ENCODE results near the gene ATP2B3.

ATP2B3 gene

DNA sequence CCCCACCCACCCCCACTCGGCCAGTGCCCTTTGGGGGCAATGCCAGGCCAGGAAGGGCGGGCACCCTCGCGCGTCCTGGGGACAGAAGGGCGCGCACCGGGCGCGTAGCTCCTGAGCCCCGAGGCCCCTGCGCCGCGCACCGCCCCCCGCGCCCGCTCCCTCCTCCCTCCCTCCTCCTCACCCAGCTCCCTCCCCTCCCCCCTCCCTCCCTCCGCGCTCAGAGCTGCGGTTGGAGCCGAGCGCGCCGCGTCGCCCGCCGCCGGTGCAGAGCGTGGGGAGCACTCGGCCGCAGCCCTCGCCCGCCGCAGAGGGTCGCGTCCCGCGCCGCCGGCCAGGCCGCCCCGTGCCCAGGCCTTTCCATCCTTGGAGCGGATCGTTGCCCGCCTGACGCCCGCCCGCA, at the start of gene ATP2B3:
ATP2B3 (plus strand) TSS at position 220 of the 400 bp plus-strand sequence. CDS start 18,606 bp downstream, outside the sequence.
- DNase-seq, result peak in 2 of 3 experiments; percentile 63

DNA sequence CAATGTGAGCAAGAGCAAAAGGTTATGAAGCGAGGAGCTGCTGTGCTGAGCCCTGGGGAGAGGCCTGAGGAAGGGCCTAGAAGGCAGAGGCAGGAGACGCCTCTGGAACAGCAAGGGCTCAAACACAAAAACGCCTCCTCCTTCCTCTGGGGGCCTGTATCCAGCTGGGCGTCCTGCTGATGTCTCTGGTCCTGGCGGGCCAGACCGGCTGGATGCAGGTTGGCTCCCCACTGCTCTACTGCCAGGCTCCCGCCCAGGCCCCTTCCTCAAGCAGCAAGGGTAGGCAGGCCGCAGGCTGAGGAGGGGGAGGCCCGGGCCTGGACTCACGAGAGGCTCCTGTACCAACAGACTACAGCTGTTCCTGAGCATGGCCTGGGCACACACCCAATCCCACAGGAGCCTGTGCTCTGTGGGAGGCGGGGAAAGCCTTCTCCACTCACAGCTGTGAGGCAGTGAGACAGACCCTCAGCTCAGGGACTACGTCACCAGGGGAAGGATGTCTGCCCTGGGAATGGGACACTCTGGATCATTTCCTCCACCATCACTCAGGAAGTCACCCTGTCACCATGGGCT, 49.3 kb upstream of the ATP2B3 start:
- no peak for DNase-seq

- DNase-seq, result peak; percentile 42 to 79 (median 75)
These were observed 47.5 kb upstream of the ATP2B3 start for GRCh38 chrX:153469811-153470410.

GRCh38 chrX:153470411-153471363, 46.8 kb upstream of the ATP2B3 start, which contains the start of gene HAUS7:
Gene HAUS7, minus strand, starts transcription at chrX:153470576. Its CDS starts 19 bp downstream, at chrX:153470557.
- DNase-seq, result peak; percentile 88 to 95 (median 90)

- DNase-seq, result no peak
These were observed 45.7 kb upstream of the ATP2B3 start for GRCh38 chrX:153471663-153472280.

GRCh38 chrX:153473126-153473525, 44.3 kb upstream of the ATP2B3 start:
- DNase-seq, result no peak

DNA sequence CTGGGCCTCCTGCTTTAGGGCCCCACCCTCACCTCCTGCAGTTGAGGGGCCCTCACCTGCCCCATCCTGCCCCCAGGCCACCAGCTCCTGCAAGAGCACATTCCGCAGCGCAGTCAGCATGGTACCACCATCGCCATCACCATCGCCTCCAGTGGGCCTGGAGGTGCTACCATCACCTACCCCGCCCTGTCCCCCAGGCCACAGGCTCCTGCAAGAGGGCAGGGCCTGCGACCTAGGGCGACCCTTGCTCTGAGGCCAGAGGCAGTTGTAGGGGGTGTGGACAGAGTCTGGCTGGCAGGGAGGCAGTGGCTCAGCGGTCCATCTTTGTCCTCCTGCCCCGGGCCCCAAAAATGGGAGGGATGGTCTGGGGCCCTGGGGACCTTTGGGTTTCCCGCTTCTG, 43.2 kb upstream of the ATP2B3 start:
- DNase-seq, result no peak

GRCh38 chrX:153474718-153475117, 42.7 kb upstream of the ATP2B3 start:
- peak; percentile 14 to 61 (median 56) for DNase-seq

DNA sequence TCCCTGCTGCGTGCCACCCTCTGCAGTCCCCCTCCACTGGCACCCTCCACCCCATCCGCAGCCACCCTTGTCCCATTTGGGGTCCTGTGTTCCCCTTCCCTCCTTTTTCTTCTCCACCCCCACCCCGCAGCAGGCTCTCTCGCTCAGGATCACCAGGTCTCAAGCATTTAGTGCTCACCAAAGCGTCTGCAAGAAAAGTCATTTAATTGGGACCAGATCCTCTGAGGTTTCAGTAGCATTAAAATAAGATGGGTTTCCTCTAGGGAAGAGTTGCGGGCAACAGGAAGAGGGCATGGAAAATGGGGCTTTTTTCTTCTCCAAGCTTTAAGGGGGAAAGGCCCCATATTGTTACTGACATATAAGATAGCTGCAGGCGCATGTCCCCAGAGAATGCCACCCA, 42.2 kb upstream of the ATP2B3 start:
- no peak for DNase-seq

DNA sequence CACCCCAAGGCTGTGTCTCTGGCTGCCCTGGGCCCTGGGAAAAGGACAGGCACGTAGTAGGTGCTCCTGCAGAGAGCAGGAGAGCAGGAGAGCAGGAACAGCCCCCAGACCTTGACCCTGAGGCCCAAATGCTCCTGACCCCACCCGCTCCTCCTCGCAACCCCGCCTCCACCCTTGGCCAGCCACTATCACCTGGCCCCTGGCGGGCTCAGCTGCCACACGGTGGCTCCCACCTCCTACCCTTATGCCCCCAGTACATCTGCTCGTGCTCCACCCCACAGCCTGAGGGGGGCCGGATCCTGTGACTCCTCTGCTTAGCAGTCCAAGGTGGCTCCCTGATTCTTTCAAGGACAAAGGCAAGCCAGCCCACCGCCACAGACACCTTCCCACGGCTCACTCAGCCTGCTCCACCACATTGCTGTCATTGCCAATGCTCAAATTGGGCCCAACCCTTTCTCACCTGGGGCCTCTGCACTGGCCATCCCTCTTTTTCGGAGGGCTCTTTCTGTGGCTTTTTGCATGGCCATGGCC, 41.6 kb upstream of the ATP2B3 start:
- no peak for DNase-seq

DNA sequence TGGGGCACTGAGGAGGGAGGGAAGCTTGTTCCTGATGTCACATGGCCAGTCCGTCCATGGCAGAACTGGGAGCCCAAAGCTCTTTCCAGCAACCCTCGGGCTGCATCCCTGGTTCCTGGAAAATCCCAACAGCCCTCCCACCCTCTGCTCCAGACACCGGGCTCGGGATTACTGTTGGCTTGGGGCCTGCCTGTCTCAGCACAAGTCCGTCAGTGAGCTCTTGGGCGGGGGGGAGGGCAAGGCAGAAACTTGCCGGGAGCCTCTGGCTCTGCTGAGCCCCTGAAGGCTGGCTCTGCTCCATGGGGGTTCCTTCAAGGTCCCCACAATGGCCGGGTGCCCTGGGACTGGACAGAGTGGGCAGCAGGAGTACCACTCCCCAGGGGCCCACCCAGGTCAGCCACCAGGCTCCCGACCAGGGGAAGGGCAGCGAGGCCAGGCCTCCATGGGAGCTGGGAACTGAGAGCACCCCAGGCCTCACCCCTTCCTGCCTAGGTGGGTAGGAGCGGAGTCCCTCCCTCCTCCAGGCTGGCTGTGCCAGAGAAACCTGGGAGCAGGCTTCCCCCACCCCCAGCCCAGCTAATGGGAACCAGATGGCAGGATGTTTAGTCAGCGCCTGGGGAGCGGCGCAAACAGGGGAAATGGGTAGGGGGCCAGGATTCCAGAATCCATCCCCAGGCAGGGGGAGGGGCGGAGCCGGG, 40.6 kb upstream of the ATP2B3 start:
- DNase-seq, result peak in 2 of 3 experiments; percentile 52 to 72

DNA sequence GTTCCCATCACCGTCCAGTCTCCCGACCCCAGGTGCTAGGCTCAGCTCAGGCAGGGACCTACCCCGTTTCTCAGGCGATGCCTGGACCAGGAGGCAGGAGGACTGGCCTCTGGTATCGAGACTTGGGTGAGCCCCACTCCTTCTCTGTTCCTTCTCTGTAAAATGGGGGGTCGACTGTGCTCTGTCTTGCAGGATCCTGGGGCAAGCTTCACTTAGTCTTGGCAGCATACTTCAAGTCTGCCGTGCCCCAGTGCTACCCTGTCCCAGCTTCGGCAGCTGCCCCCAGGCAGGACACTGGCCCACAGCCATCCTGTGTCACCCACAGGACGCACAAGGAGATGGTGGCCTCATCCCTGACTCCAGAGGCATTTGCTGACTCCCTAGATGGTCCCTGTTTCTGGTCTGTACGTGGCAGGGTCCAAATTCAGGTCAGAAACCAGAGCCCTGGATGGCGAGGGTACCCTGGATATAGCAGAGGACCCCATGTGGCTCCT, 40.0 kb upstream of the ATP2B3 start:
- no peak for DNase-seq

DNA sequence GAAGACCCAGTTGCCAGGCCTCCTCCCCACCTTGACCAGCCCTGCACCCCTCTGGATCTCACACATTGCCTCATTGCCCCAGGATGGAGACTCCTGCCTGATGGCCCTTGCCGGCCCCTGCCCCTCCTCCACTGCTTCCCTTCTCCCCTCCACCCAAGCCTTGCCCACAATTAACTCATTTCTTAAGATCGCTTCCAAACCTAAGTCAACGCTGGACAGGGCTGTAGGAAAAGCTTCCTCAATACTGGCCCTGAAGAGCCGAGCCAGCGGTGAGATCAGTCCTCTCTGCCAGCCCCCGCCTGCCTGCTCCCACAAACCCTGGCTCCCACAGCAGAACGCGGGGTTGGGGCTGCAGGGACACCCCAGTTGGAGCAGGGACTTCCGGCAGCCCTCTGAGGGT, 39.5 kb upstream of the ATP2B3 start:
- no peak for DNase-seq

- DNase-seq, result no peak
These were observed 38.7 kb upstream of the ATP2B3 start for GRCh38 chrX:153478746-153479145.

DNA sequence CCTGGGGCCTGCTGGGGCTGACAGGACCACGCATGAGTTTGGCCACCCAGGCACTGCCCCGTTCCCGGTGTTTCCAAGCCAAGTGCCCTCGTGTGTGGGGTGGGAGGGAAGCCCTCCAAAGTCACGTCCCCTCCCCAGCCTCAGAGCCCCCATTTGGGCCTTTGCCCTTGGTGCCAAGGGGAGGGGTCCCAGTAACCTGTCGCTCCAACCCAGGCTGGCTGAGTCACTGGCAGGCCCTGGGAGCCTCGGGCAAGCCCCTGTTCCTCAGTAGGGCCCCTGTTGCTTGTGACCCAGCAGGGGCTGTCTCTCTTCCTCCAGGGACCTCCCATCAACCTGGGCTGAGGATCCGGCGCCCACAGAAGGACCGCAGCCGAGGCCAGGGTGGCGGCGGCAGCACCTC, 36.4 kb upstream of the ATP2B3 start:
- no peak for DNase-seq

- DNase-seq, result no peak
These were observed 34.9 kb upstream of the ATP2B3 start for GRCh38 chrX:153482376-153483015.

- peak in 1 of 3 experiments; percentile 5 for DNase-seq
These were observed 31.9 kb upstream of the ATP2B3 start for GRCh38 chrX:153485396-153486080.

GRCh38 chrX:153486171-153486570, 31.3 kb upstream of the ATP2B3 start:
- DNase-seq, result no peak

DNA sequence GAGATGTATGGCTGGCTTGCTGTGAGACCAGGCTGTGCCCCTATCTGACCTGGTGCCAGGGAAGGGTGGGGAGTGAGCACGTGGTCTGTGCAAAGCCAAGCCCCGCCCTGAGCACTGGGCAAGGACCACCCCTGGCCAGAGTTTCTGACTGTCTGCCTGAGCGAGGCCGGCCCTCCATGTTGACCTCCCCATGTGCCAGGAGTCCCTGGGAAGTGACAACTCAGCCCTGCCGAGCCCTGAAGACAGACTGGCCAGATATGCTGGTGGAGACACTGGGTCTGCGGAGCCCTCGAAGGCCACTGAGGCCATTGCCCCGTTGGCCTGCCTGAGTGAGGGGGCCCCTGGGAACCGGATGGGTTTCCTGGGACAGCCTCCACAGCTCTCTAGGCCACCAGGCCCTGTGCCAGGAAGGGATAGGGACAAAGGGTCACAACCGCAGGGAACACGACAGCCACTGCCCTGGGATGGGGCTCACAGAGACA, 29.8 kb upstream of the ATP2B3 start:
- DNase-seq, result no peak

DNA sequence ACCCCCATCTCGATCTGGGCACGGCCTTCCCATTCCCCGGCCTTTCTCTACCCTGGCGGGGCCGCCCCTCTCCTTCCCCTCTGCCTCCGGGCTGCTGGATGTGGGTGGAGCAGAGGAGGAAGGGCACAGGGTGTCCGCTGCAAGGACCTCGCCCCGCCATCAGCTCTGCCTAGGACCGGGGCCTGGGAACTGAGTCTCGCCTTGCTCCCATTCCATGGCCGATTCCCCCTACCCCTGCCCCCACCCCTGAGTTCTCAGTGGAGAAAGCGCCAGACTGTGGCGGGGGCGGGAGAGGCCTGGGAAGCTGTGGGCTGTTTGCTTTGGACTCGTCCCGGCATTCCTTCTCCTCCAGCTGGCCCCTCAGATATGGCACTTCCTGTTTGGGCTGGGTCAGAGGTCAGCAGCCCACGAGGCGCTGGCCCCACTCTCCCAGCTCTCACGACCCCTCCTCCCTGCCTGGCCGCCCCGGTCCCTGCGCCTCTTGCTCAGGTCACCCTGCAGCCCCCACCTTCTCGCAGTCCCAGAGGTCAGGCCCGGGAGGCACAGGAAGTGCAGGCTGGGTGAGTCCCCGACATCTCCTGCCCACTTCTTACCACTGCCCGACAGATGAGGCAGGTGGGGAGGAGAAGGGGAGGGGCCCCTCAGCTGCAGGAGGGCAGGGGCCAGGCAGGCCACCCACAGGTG, 29.1 kb upstream of the ATP2B3 start:
- no peak for DNase-seq

All from NCI-H1417 (cell line).